ENCODE measurements around the gene SHTN1. TPM values are rescaled to one million over a fixed set of nuclear protein-coding genes. Genes with fewer than 3 reads are reported as not detected.

SHTN1 gene
- total RNA-seq, 1 donor from 2014 or later: 20.2 TPM

DNA sequence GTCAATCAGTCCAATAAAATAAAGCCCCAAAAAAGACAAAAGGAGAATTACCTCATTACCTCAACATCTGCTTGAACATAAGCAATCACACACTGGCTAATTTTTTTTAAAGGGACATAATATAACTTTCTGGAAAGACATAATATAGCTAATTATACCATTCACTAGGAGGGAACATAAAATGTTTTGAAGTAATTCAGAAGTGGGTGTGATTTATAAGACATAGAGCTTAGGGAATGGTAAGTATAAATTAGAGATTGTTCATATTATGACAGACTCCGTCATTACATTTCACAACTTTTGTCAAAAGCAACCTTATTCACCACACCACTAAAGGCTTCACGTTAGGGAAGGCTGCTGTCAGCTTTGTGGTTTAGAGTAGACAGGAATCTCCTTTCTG, 3.8 kb downstream of the SHTN1 start:
- Mint-ChIP-seq H3K4me1 (ENCODE audit: low read depth) (peaks cover 25% of the 10 kb centered on the region), H3K36me3 (ENCODE audit: low read depth) (no peaks in the 10 kb centered on the region)
- TF ChIP-seq, protein P1, sequence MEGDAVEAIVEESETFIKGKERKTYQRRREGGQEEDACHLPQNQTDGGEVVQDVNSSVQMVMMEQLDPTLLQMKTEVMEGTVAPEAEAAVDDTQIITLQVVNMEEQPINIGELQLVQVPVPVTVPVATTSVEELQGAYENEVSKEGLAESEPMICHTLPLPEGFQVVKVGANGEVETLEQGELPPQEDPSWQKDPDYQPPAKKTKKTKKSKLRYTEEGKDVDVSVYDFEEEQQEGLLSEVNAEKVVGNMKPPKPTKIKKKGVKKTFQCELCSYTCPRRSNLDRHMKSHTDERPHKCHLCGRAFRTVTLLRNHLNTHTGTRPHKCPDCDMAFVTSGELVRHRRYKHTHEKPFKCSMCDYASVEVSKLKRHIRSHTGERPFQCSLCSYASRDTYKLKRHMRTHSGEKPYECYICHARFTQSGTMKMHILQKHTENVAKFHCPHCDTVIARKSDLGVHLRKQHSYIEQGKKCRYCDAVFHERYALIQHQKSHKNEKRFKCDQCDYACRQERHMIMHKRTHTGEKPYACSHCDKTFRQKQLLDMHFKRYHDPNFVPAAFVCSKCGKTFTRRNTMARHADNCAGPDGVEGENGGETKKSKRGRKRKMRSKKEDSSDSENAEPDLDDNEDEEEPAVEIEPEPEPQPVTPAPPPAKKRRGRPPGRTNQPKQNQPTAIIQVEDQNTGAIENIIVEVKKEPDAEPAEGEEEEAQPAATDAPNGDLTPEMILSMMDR (IDR thresholded peaks at IDR 0.05): no peak

DNA sequence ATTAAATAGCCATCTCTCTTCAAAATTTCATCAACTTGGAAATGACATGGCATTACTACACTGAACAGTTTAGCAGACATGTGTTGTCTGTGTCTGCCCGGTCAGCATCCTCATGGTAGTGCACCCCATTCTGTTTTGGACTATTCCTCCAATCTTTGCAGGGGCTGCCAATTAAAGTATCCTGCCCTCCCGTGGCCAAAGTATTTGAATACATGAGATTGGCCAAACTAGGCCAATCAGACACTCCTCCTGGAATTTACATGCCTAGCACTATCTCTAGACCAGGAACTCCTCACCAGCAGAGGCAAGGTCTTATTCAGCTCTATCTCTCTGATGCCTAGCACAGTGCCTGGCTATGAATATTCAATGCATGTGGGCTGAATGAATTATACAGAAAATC, 4.4 kb downstream of the SHTN1 start:
- Mint-ChIP-seq H3K4me3 (ENCODE audit: unreplicated experiment) (no peak overlapping the region), H3K36me3 (ENCODE audit: low read depth) (no peaks in the 10 kb centered on the region), H3K27me3 (ENCODE audit: low read depth) (no peaks in the 10 kb centered on the region), H3K27ac (ENCODE audit: unreplicated experiment) (no peak overlapping the region), H3K4me1 (ENCODE audit: low read depth) (peaks cover 21% of the 10 kb centered on the region), H3K9me3 (ENCODE audit: low read depth) (no peaks in the 10 kb centered on the region)
- TF ChIP-seq, protein P1 (IDR thresholded peaks at IDR 0.05): no peak
- DNase-seq (ENCODE audit: low spot score): no peak

More for the DNA sequence above, 3.8 kb downstream of the SHTN1 start:
- DNase-seq (ENCODE audit: low spot score): no peak
- H3K27ac Mint-ChIP-seq (ENCODE audit: unreplicated experiment): no peak overlapping the region
- no peaks in the 10 kb centered on the region for H3K9me3 Mint-ChIP-seq (ENCODE audit: low read depth)
- no peak overlapping the region for H3K4me3 Mint-ChIP-seq (ENCODE audit: unreplicated experiment)
- no peaks in the 10 kb centered on the region for H3K27me3 Mint-ChIP-seq (ENCODE audit: low read depth)

DNA sequence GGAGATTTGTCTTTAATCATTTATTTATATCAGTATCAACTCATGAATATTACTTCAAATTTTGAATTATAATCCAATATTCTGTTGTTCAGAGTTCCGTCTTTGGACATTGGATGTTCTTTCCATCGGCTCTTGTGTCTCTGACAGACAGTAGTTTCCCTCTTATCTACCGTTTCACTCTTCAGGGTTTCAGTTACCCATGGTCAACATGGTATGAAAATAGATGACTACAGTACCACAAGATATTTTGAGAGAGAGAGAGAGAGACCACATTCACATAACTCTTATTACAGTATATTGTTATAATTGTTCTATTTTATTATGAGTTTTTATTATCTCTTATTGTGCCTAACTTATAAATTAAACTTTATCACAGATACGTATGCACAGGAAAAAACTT, 6.8 kb downstream of the SHTN1 start:
- H3K9me3 Mint-ChIP-seq (ENCODE audit: low read depth): no peaks in the 10 kb centered on the region
- no peaks in the 10 kb centered on the region for H3K27me3 Mint-ChIP-seq (ENCODE audit: low read depth)
- TF ChIP-seq, protein P1 (IDR thresholded peaks at IDR 0.05): no peak
- DNase-seq (ENCODE audit: low spot score): no peak
- H3K27ac Mint-ChIP-seq (ENCODE audit: unreplicated experiment): no peak overlapping the region
- H3K4me3 Mint-ChIP-seq (ENCODE audit: unreplicated experiment): no peak overlapping the region
- H3K4me1 Mint-ChIP-seq (ENCODE audit: low read depth): peaks cover 7% of the 10 kb centered on the region
- no peaks in the 10 kb centered on the region for H3K36me3 Mint-ChIP-seq (ENCODE audit: low read depth)

DNA sequence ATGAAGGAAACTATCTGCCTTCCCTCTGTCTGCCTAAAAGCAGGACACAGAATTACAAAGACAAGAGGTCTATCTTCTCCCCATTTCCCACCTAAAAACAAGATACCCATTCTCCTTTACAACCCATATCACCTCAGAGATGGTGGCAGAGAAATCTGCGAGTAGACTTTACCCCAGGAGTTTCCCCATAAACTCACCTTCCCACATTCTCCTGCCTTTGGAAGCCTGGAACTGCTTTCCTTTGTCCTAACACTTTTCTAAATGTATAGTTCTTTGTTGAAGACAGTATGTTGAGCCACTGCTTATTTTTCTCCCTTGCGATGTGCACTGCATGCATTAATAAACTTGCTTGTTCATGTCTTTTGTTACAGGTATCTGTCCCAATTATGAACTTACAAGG, 8.0 kb downstream of the SHTN1 start:
- no peaks in the 10 kb centered on the region for H3K9me3 Mint-ChIP-seq (ENCODE audit: low read depth)
- no peaks in the 10 kb centered on the region for H3K36me3 Mint-ChIP-seq (ENCODE audit: low read depth)
- H3K4me3 Mint-ChIP-seq (ENCODE audit: unreplicated experiment): no peak overlapping the region
- TF ChIP-seq, protein P1 (IDR thresholded peaks at IDR 0.05): no peak
- H3K4me1 Mint-ChIP-seq (ENCODE audit: low read depth): peaks cover 7% of the 10 kb centered on the region
- no peak overlapping the region for H3K27ac Mint-ChIP-seq (ENCODE audit: unreplicated experiment)
- no peak for DNase-seq (ENCODE audit: low spot score)
- no peaks in the 10 kb centered on the region for H3K27me3 Mint-ChIP-seq (ENCODE audit: low read depth)

DNA sequence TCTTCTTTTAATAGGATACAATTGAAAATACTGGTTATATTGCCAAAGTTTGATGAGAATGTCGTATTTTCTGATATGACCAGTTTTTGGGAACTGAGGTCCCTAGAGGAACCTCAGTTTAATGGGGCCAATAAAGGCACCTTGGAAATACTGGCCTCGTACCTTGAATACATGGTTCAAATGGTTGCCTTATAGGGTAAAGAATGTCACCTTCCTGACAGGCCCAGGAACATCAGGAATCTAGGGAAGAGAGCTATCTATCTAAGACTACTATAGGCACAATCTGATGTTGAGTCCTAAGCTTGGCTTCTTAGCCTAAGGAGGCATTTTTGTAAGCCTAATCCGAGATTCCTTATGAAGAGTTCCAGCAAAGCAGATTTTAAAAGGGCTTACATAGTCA, 9.3 kb downstream of the SHTN1 start:
- no peaks in the 10 kb centered on the region for H3K9me3 Mint-ChIP-seq (ENCODE audit: low read depth)
- H3K27ac Mint-ChIP-seq (ENCODE audit: unreplicated experiment): no peak overlapping the region
- H3K36me3 Mint-ChIP-seq (ENCODE audit: low read depth): peaks cover 2% of the 10 kb centered on the region
- no peaks in the 10 kb centered on the region for H3K4me1 Mint-ChIP-seq (ENCODE audit: low read depth)
- TF ChIP-seq, protein P1 (IDR thresholded peaks at IDR 0.05): no peak
- H3K27me3 Mint-ChIP-seq (ENCODE audit: low read depth): no peaks in the 10 kb centered on the region
- no peak for DNase-seq (ENCODE audit: low spot score)
- no peak overlapping the region for H3K4me3 Mint-ChIP-seq (ENCODE audit: unreplicated experiment)

Measured in chondrocyte (in vitro differentiated cells).